Measurements from ENCODE around the gene GCFC2. TPM values are rescaled to one million over a fixed set of nuclear protein-coding genes. Genes with fewer than 3 reads are reported as not detected.

Gene GCFC2
- total RNA-seq, 1 donor from 2014 or later, result 19.8 TPM

- TF ChIP-seq CTCF (IDR thresholded peaks at IDR 0.05; ENCODE audit: insufficient read depth, low read length, poor library complexity, severe bottlenecking), result no peak
Observed at GRCh38 chr2:75736276-75736675, 25.6 kb upstream of the GCFC2 start.

GRCh38 chr2:75729861-75730260 lies 19.1 kb upstream of the GCFC2 start:
- Histone ChIP-seq H3K27me3 (ENCODE audit: control insufficient read depth, insufficient read depth, low read length) (peaks cover 3% of the 10 kb centered on the region), H3K4me3 (ENCODE audit: low read depth, low read length) (no peak overlapping the region), H3K36me3 (ENCODE audit: control insufficient read depth, insufficient read depth, low read length) (no peaks in the 10 kb centered on the region)
- no peak for DNase-seq (ENCODE audit: low read depth)
- TF ChIP-seq CTCF (IDR thresholded peaks at IDR 0.05; ENCODE audit: insufficient read depth, low read length, poor library complexity, severe bottlenecking), result peak; percentile 33

More at GRCh38 chr2:75736276-75736675, 25.6 kb upstream of the GCFC2 start:
- DNase-seq (ENCODE audit: low read depth), result no peak
- no peak overlapping the region for H3K4me3 ChIP-seq (ENCODE audit: low read depth, low read length)
- no peaks in the 10 kb centered on the region for H3K36me3 ChIP-seq (ENCODE audit: control insufficient read depth, insufficient read depth, low read length)
- H3K27me3 ChIP-seq (ENCODE audit: control insufficient read depth, insufficient read depth, low read length), result no peaks in the 10 kb centered on the region

GRCh38 chr2:75728614-75729419 lies 18.1 kb upstream of the GCFC2 start:
- no peak for DNase-seq (ENCODE audit: low read depth)
- peaks cover 3% of the 10 kb centered on the region for H3K27me3 ChIP-seq (ENCODE audit: control insufficient read depth, insufficient read depth, low read length)

GRCh38 chr2:75722687-75723086 lies 12.0 kb upstream of the GCFC2 start:
- no peak for TF ChIP-seq CTCF (IDR thresholded peaks at IDR 0.05; ENCODE audit: insufficient read depth, low read length, poor library complexity, severe bottlenecking)
- H3K27me3 ChIP-seq (ENCODE audit: control insufficient read depth, insufficient read depth, low read length), result no peaks in the 10 kb centered on the region
- H3K36me3 ChIP-seq (ENCODE audit: control insufficient read depth, insufficient read depth, low read length), result no peaks in the 10 kb centered on the region
- H3K4me3 ChIP-seq (ENCODE audit: low read depth, low read length), result no peak overlapping the region
- no peak for DNase-seq (ENCODE audit: low read depth)

More at GRCh38 chr2:75728614-75729419, 18.1 kb upstream of the GCFC2 start:
- Histone ChIP-seq H3K36me3 (ENCODE audit: control insufficient read depth, insufficient read depth, low read length) (no peaks in the 10 kb centered on the region), H3K4me3 (ENCODE audit: low read depth, low read length) (no peak overlapping the region)
- no peak for TF ChIP-seq CTCF (IDR thresholded peaks at IDR 0.05; ENCODE audit: insufficient read depth, low read length, poor library complexity, severe bottlenecking)

- no peaks in the 10 kb centered on the region for H3K27me3 ChIP-seq (ENCODE audit: control insufficient read depth, insufficient read depth, low read length)
- DNase-seq (ENCODE audit: low read depth), result no peak
- H3K36me3 ChIP-seq (ENCODE audit: control insufficient read depth, insufficient read depth, low read length), result no peaks in the 10 kb centered on the region
- no peak for TF ChIP-seq CTCF (IDR thresholded peaks at IDR 0.05; ENCODE audit: insufficient read depth, low read length, poor library complexity, severe bottlenecking)
- H3K4me3 ChIP-seq (ENCODE audit: low read depth, low read length), result no peak overlapping the region
Observed at GRCh38 chr2:75720525-75720924, 9.8 kb upstream of the GCFC2 start.

- Histone ChIP-seq H3K27me3 (ENCODE audit: control insufficient read depth, insufficient read depth, low read length) (no peaks in the 10 kb centered on the region), H3K4me3 (ENCODE audit: low read depth, low read length) (no peak overlapping the region), H3K36me3 (ENCODE audit: control insufficient read depth, insufficient read depth, low read length) (no peaks in the 10 kb centered on the region)
- no peak for TF ChIP-seq CTCF (IDR thresholded peaks at IDR 0.05; ENCODE audit: insufficient read depth, low read length, poor library complexity, severe bottlenecking)
- no peak for DNase-seq (ENCODE audit: low read depth)
Observed at GRCh38 chr2:75719616-75720015, 8.9 kb upstream of the GCFC2 start.

All from kidney epithelial cell (primary cell).